Measurements from ENCODE around the gene EBF3. TPM values are rescaled to one million over a fixed set of nuclear protein-coding genes. Genes with fewer than 3 reads are reported as not detected.
A peak's percentile ranks its signal among the peaks of the same experiment; 100 is the strongest.

Gene EBF3
- total RNA-seq, 1 experiment from 2014 or later = 0.22 TPM

DNA sequence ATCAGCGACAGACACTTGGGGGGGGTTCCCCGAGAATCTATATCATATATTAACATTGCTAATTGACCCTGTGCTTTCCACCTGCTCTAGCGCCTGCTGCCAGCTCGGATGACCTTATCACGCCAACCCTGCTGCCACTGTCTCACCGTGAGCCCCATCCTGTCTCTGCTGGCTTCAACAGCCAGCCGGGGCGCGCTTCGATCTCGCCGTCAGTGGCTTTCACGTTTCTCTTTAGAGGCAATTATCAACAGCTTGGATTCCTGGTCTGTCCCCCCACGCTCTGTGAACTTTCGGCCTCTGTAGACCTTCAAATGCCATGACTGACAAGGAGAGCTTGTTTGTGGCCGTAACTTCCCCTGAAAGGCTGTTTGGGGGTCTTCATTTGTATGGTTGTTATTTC lies 123.0 kb downstream of the EBF3 start:
- H3K14ac ChIP-seq (ENCODE audit: insufficient read depth, low read length) = no peak overlapping the region
- no peaks in the 10 kb centered on the region for H3K27me3 Mint-ChIP-seq (ENCODE audit: low read depth)
- H2AFZ ChIP-seq (ENCODE audit: low read length) = no peak overlapping the region
- H3K79me2 ChIP-seq (ENCODE audit: insufficient read depth, low read length) = no peaks in the 10 kb centered on the region
- no peak overlapping the region for H2AK5ac ChIP-seq (ENCODE audit: insufficient read length, low read length)
- TF ChIP-seq, protein P1, sequence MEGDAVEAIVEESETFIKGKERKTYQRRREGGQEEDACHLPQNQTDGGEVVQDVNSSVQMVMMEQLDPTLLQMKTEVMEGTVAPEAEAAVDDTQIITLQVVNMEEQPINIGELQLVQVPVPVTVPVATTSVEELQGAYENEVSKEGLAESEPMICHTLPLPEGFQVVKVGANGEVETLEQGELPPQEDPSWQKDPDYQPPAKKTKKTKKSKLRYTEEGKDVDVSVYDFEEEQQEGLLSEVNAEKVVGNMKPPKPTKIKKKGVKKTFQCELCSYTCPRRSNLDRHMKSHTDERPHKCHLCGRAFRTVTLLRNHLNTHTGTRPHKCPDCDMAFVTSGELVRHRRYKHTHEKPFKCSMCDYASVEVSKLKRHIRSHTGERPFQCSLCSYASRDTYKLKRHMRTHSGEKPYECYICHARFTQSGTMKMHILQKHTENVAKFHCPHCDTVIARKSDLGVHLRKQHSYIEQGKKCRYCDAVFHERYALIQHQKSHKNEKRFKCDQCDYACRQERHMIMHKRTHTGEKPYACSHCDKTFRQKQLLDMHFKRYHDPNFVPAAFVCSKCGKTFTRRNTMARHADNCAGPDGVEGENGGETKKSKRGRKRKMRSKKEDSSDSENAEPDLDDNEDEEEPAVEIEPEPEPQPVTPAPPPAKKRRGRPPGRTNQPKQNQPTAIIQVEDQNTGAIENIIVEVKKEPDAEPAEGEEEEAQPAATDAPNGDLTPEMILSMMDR (conservative IDR thresholded peaks at IDR 0.05) = no peak
- H3K9me3 Mint-ChIP-seq = no peaks in the 10 kb centered on the region
- no peak overlapping the region for H3K56ac ChIP-seq (ENCODE audit: insufficient read length, low read depth, low read length)
- H3K4me1 ChIP-seq (ENCODE audit: insufficient read depth, low read length) = no peaks in the 10 kb centered on the region
- no peak overlapping the region for H2BK5ac ChIP-seq (ENCODE audit: insufficient read length, low read length)
- H3T11ph ChIP-seq (ENCODE audit: low read length) = no peak overlapping the region
- no peak overlapping the region for H2BK15ac ChIP-seq (ENCODE audit: low read depth, low read length)
- H4K91ac ChIP-seq (ENCODE audit: insufficient read length, low read depth, low read length) = no peak overlapping the region
- H3K4ac ChIP-seq (ENCODE audit: low read depth, low read length) = no peak overlapping the region
- no peaks in the 10 kb centered on the region for H3K9me3 ChIP-seq (ENCODE audit: control insufficient read depth, low read depth, low read length)
- H3K36me3 Mint-ChIP-seq (ENCODE audit: insufficient read depth in 1 of 3, low read depth in 3 of 3) = no peaks in the 10 kb centered on the region
- no peak overlapping the region for H2BK12ac ChIP-seq (ENCODE audit: insufficient read length, low read depth, low read length)
- no peaks in the 10 kb centered on the region for H3K23me2 ChIP-seq (ENCODE audit: insufficient read length, low read depth, low read length, poor library complexity, severe bottlenecking)
- no peak overlapping the region for H2BK20ac ChIP-seq (ENCODE audit: low read depth, low read length, poor library complexity, severe bottlenecking)
- peaks cover 7 to 11% of the 10 kb centered on the region in 2 experiments for H3K4me1 Mint-ChIP-seq
- H4K20me1 ChIP-seq (ENCODE audit: control insufficient read depth, insufficient read depth, insufficient read length) = no peaks in the 10 kb centered on the region
- no peak overlapping the region for H3K4me3 Mint-ChIP-seq
- no peak for DNase-seq
- H3K27me3 ChIP-seq (ENCODE audit: insufficient read depth, low read length) = no peaks in the 10 kb centered on the region
- no peaks in the 10 kb centered on the region for H3K79me1 ChIP-seq (ENCODE audit: insufficient read depth, low read depth, low read length, poor library complexity, severe bottlenecking)
- no peak overlapping the region for H3K27ac ChIP-seq (ENCODE audit: insufficient read length, low read depth, low read length)
- H3K27ac Mint-ChIP-seq = 0 out of 7 replicates have a peak overlapping the region, but pooled peaks of 1 of the 3 experiments have one; percentile 39
- H3K9ac ChIP-seq (ENCODE audit: extremely low read depth, insufficient read length, low read length) = no peak overlapping the region
- no peak overlapping the region for H3K4me2 ChIP-seq (ENCODE audit: insufficient read depth, insufficient read length, low read length)
- no peak overlapping the region for H4K5ac ChIP-seq (ENCODE audit: insufficient read length, low read depth, low read length)
- no peak overlapping the region for H4K8ac ChIP-seq (replicated peaks; ENCODE audit: insufficient read length, low read depth, low read length)
- no CpG with 5 or more reads among the region's 16 CpGs for WGBS (ENCODE audit: extremely low coverage, insufficient read length, low lambda C conversion rate)
- H3K18ac ChIP-seq (ENCODE audit: insufficient read length, low read depth, low read length) = no peak overlapping the region
- H3K23ac ChIP-seq (ENCODE audit: insufficient read length, low read depth, low read length) = no peak overlapping the region
- H2BK120ac ChIP-seq (ENCODE audit: low read depth, low read length, poor library complexity, severe bottlenecking) = no peak overlapping the region
